ENCODE measurements around the gene S100P.

GRCh38 chr4:6680372-6681034 lies 13.2 kb upstream of the S100P start:
- TF ChIP-seq GABPA (IDR thresholded peaks at IDR 0.05 in 1 of 2, conservative IDR thresholded peaks at IDR 0.05 in 1 of 2): no peak
- TF ChIP-seq, protein P1, sequence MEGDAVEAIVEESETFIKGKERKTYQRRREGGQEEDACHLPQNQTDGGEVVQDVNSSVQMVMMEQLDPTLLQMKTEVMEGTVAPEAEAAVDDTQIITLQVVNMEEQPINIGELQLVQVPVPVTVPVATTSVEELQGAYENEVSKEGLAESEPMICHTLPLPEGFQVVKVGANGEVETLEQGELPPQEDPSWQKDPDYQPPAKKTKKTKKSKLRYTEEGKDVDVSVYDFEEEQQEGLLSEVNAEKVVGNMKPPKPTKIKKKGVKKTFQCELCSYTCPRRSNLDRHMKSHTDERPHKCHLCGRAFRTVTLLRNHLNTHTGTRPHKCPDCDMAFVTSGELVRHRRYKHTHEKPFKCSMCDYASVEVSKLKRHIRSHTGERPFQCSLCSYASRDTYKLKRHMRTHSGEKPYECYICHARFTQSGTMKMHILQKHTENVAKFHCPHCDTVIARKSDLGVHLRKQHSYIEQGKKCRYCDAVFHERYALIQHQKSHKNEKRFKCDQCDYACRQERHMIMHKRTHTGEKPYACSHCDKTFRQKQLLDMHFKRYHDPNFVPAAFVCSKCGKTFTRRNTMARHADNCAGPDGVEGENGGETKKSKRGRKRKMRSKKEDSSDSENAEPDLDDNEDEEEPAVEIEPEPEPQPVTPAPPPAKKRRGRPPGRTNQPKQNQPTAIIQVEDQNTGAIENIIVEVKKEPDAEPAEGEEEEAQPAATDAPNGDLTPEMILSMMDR (IDR thresholded peaks at IDR 0.05; ENCODE audit: low read depth, low read length, missing input control): no peak
- TF ChIP-seq TAF1 (conservative IDR thresholded peaks at IDR 0.05): no peak
- TF ChIP-seq EGR1 (IDR thresholded peaks at IDR 0.05; ENCODE audit: low read depth in 2 of 2): no peak
- no peak for TF ChIP-seq JUND (IDR thresholded peaks at IDR 0.05)
- no peak for TF ChIP-seq HNF4G (IDR thresholded peaks at IDR 0.05)
- no peak for TF ChIP-seq YY1 (IDR thresholded peaks at IDR 0.05)
- no peak for TF ChIP-seq REST (IDR thresholded peaks at IDR 0.05)
- TF ChIP-seq ATF3 (IDR thresholded peaks at IDR 0.05): no peak
- TF ChIP-seq RAD21 (IDR thresholded peaks at IDR 0.05): no peak
- TF ChIP-seq MAX (IDR thresholded peaks at IDR 0.05): no peak
- TF ChIP-seq, protein P2, sequence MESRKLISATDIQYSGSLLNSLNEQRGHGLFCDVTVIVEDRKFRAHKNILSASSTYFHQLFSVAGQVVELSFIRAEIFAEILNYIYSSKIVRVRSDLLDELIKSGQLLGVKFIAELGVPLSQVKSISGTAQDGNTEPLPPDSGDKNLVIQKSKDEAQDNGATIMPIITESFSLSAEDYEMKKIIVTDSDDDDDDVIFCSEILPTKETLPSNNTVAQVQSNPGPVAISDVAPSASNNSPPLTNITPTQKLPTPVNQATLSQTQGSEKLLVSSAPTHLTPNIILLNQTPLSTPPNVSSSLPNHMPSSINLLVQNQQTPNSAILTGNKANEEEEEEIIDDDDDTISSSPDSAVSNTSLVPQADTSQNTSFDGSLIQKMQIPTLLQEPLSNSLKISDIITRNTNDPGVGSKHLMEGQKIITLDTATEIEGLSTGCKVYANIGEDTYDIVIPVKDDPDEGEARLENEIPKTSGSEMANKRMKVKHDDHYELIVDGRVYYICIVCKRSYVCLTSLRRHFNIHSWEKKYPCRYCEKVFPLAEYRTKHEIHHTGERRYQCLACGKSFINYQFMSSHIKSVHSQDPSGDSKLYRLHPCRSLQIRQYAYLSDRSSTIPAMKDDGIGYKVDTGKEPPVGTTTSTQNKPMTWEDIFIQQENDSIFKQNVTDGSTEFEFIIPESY (IDR thresholded peaks at IDR 0.05): no peak
- TF ChIP-seq SP1 (IDR thresholded peaks at IDR 0.05): no peak
- no peak for TF ChIP-seq FOXA1 (IDR thresholded peaks at IDR 0.05)

All from liver (tissue), 3 donors.